HG03196 (cell line): Measurements from ENCODE around the gene ABHD10.
A peak's percentile ranks its signal among the peaks of the same experiment; 100 is the strongest.

Experiments used
- ATAC-seq: cut with Tn5 transposase; IDR thresholded peaks from one replicate; pipeline ENCODE4 v1.9.1; 2021; ENCODE audit not compliant: unreplicated experiment

Gene ABHD10

GRCh38 chr3:111963424-111963823, 15.4 kb upstream of the ABHD10 start:
- ATAC-seq, result no peak

- ATAC-seq, result no peak
These were observed 13.3 kb upstream of the ABHD10 start for GRCh38 chr3:111965484-111965883.

GRCh38 chr3:111967068-111967467, 11.8 kb upstream of the ABHD10 start:
- ATAC-seq, result no peak

GRCh38 chr3:111967651-111968274, 11.1 kb upstream of the ABHD10 start:
- peak; percentile 93 for ATAC-seq

- ATAC-seq, result no peak
These were observed 10.3 kb upstream of the ABHD10 start for GRCh38 chr3:111968319-111969054.

GRCh38 chr3:111970376-111970775, 8.4 kb upstream of the ABHD10 start:
- no peak for ATAC-seq

GRCh38 chr3:111971533-111972130, 7.2 kb upstream of the ABHD10 start:
- no peak for ATAC-seq

- no peak for ATAC-seq
These were observed 5.9 kb upstream of the ABHD10 start for GRCh38 chr3:111972891-111973290.

- no peak for ATAC-seq
These were observed 3.7 kb upstream of the ABHD10 start for GRCh38 chr3:111975131-111975530.

GRCh38 chr3:111976254-111976653, 2.6 kb upstream of the ABHD10 start:
- no peak for ATAC-seq

GRCh38 chr3:111979434-111980038, 710 bp downstream of the ABHD10 start:
- ATAC-seq, result peak; percentile 24

- no peak for ATAC-seq
These were observed 2.1 kb downstream of the ABHD10 start for GRCh38 chr3:111980716-111981456.

- no peak for ATAC-seq
These were observed 2.6 kb downstream of the ABHD10 start for GRCh38 chr3:111981457-111981763.

- no peak for ATAC-seq
These were observed 5.9 kb downstream of the ABHD10 start for GRCh38 chr3:111984636-111985298.

- ATAC-seq, result no peak
These were observed 8.0 kb downstream of the ABHD10 start for GRCh38 chr3:111986800-111987199.

GRCh38 chr3:111989061-111989678, 10.3 kb downstream of the ABHD10 start:
- ATAC-seq, result peak; percentile 79

GRCh38 chr3:111993038-111993437, 14.2 kb downstream of the ABHD10 start:
- no peak for ATAC-seq

GRCh38 chr3:111998636-111999483, 20.0 kb downstream of the ABHD10 start, which contains the start of gene TAGLN3:
Gene TAGLN3, plus strand, starts transcription at chr3:111998922. Its CDS starts 501 bp downstream, at chr3:111999423.
- no peak for ATAC-seq
